ENCODE data around the gene LRIG2.
A peak's percentile ranks its signal among the peaks of the same experiment; 100 is the strongest.
"Not testable (repeated sequence)": the region's sequence is repeated elsewhere in the genome, so short reads cannot be mapped to it uniquely, and the experiment has no call there.

The LRIG2 gene

GRCh38 chr1:113072757-113073478, at the start of gene LRIG2:
TSS of gene LRIG2 (plus strand) at chr1:113073198. CDS start at chr1:113073407, 209 bp downstream.
- DNase-seq = peak; percentile 94

- not testable (repeated sequence) for DNase-seq
Observed at GRCh38 chr1:113023316-113023715, 49.7 kb upstream of the LRIG2 start.

GRCh38 chr1:113027007-113027406, 46.0 kb upstream of the LRIG2 start:
- no peak for DNase-seq

GRCh38 chr1:113027449-113027848, 45.5 kb upstream of the LRIG2 start:
- DNase-seq = no peak

- no peak for DNase-seq
Observed at GRCh38 chr1:113029822-113030221, 43.2 kb upstream of the LRIG2 start.

GRCh38 chr1:113031171-113031933, 41.6 kb upstream of the LRIG2 start:
- DNase-seq = no peak

- DNase-seq = no peak
Observed at GRCh38 chr1:113035086-113035485, 37.9 kb upstream of the LRIG2 start.

GRCh38 chr1:113036639-113037321, 36.2 kb upstream of the LRIG2 start:
- DNase-seq = no peak

- DNase-seq = no peak
Observed at GRCh38 chr1:113040041-113040440, 33.0 kb upstream of the LRIG2 start.

GRCh38 chr1:113040718-113041412, 32.1 kb upstream of the LRIG2 start:
- DNase-seq = no peak

- DNase-seq = no peak
Observed at GRCh38 chr1:113041569-113042284, 31.3 kb upstream of the LRIG2 start.

GRCh38 chr1:113042285-113043143, 30.5 kb upstream of the LRIG2 start:
- peak; percentile 39 for DNase-seq

GRCh38 chr1:113043144-113043488, 29.9 kb upstream of the LRIG2 start:
- not testable (repeated sequence) for DNase-seq

GRCh38 chr1:113046569-113046968, 26.4 kb upstream of the LRIG2 start:
- no peak for DNase-seq

GRCh38 chr1:113048064-113048463, 24.9 kb upstream of the LRIG2 start:
- DNase-seq = no peak

- no peak for DNase-seq
Observed at GRCh38 chr1:113053344-113054126, 19.5 kb upstream of the LRIG2 start.

GRCh38 chr1:113055570-113055969, 17.4 kb upstream of the LRIG2 start:
- no peak for DNase-seq

- no peak for DNase-seq
Observed at GRCh38 chr1:113057006-113057405, 16.0 kb upstream of the LRIG2 start.

GRCh38 chr1:113058941-113059706, 13.9 kb upstream of the LRIG2 start:
- no peak for DNase-seq

- DNase-seq = not testable (repeated sequence)
Observed at GRCh38 chr1:113063456-113063855, 9.5 kb upstream of the LRIG2 start.

All from NCI-H1092 (cell line).